AG08396 (cell line): Measurements from ENCODE around the gene MICU2.
A peak's percentile ranks its signal among the peaks of the same experiment; 100 is the strongest.

Experiments used
- DNase-seq: peaks from one replicate; pipeline ENCODE4 v3.0.0; 2012; ENCODE audit warnings: low spot score, mixed read lengths

MICU2 gene, protein sequence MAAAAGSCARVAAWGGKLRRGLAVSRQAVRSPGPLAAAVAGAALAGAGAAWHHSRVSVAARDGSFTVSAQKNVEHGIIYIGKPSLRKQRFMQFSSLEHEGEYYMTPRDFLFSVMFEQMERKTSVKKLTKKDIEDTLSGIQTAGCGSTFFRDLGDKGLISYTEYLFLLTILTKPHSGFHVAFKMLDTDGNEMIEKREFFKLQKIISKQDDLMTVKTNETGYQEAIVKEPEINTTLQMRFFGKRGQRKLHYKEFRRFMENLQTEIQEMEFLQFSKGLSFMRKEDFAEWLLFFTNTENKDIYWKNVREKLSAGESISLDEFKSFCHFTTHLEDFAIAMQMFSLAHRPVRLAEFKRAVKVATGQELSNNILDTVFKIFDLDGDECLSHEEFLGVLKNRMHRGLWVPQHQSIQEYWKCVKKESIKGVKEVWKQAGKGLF

GRCh38 chr13:21603531-21604448 is at the start of gene MICU2:
Gene MICU2, minus strand, starts transcription at chr13:21604170. Its CDS starts 22 bp downstream, at chr13:21604148.
- DNase-seq, result peak; percentile 95

GRCh38 chr13:21641629-21642028 is 37.7 kb upstream of the MICU2 start:
- no peak for DNase-seq

- no peak for DNase-seq
These were observed 35.6 kb upstream of the MICU2 start for GRCh38 chr13:21639561-21639960.

DNA sequence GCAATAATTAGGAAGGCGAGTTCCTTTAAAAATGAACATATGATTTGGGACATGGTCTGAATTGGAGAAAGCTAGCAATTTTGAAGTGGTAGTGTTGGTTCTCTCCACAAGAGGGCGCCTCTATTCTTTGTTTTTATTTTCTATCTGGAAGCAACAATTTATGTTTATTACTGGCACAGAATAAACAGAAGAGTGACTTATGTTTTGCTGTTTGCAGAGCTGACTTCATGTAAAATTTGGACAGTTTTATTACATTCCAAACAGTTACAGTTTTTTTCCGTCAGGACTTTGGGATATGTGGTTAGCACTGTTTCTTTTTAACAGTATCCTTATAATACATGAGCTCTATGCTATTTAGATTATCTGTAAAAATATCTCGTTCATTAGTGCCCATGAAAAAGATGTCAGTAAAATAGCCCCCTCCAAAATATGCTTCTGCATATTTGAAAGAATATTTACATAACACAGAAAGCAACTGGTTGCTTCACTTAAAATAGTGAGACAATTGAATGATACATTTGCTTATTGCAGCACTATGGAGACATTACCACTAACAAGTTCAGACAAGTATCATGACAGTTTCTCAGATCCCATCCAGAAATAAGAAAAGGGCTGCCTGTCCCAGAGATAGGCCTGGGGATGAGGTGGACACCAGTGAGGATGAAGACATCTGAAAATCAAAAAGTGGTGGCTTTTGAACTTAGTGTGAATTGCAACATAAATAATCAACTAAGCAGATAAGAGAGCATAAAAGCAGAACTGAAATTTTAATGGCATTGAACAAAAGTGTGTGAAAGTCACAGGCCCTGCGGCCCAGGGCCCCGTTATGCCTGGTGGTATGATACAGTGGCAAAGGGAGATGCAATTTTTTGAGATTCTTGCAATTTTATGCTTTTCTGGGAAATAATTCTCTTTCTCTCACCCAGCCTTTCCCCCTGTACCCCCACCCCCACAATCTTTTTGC is 34.6 kb upstream of the MICU2 start:
- peak; percentile 30 for DNase-seq

- peak; percentile 12 for DNase-seq
These were observed 33.3 kb upstream of the MICU2 start for GRCh38 chr13:21637296-21637695.

DNA sequence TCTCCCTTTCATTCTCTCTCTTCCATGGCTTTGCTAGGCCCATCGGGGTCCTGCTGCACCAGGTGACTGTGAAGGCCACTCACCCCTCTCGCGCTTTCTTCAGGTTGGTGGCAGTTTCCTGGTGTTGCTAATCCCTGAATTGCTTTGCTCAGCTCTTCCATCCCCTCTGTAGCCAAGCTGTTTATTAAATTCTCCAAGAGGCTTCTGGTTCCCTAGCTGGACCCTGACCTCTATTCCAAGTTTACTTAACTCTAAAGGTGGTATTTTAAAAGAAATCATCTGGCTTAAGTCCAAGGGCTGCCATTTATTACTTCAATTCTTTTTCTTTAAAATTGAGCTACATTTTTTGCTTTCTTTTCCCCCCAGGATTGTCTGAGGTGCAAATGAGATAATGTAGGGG is 32.7 kb upstream of the MICU2 start:
- DNase-seq, result no peak

DNA sequence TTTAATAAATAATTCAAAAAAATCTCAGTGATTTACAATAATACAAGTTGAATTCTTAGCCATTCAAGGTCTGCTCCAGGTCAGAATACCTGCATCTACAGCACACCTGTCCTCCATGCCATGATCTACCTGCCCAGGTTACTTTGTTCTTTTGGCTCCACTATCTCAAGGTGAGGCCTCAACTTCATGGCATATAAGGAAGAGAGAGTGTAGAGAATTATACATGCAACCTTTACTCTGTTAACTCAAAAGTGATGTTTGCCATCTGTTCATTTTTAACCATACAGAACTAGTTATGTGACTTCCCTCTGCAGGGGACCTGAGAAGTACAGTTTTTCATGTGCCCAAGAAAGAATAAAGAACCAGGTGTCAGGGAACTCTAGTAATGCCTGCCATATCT is 28.2 kb upstream of the MICU2 start:
- no peak for DNase-seq

GRCh38 chr13:21625366-21625765 is 21.4 kb upstream of the MICU2 start:
- DNase-seq, result peak; percentile 37

- no peak for DNase-seq
These were observed 16.9 kb upstream of the MICU2 start for GRCh38 chr13:21620861-21621260.

DNA sequence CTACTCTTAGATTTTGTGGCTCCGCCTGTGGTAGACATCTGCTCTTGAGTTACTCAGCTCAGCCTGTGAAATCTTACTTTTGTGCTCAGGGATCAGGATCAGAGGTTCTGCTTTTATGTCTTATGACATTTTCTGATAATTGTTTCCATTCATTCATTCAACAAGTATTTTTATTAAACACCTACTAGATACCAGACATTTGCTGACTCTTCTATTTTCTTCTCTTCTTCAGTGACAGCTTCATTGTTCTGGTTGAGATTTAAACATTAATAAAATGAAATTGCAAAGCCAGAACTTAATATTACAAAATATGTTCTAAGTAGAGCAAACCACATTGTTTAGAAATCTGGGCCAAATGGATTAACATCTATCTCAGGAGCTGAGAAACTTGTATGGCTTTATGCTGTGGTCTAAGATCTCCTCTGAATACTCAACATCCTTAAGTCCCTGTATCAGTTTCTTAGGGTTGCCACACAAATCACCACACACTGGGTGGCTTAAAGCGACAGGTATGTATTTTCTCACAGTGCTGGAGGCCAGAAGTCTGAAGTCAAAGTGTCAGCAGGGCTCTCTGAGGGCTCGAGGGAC is 15.8 kb upstream of the MICU2 start:
- DNase-seq, result no peak

GRCh38 chr13:21616880-21617279 is 12.9 kb upstream of the MICU2 start:
- DNase-seq, result no peak

DNA sequence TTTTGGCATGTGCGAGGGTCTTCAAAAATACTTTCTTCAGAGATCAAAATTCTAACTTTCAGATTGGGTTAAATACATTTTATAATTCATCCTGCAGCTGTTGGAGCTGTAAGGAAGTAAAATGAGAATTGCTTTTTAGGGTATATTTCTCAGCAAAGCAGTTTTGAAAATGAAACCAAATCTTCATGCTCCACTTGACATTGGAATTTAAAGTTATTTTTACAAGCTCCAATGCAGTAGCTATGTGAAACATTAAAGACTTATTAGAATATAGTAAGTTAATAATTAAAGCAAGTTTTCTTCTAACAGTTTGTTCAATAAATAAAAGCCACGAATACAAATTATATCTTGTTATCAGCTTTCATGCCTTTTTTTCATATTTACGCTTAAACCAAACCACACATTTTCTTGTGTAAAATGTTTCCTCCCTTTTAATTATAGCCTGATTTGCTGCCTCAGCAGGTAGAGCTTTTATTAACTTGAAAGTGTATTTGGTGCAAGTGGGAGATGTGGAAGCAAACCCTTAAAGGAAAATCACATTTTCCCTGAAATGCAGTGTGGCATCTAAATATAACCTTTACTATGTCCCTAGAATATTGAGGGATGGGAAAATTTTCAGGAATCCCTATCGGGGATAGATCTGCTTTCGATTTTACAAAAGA is 12.4 kb upstream of the MICU2 start:
- no peak for DNase-seq

GRCh38 chr13:21615427-21615826 is 11.5 kb upstream of the MICU2 start:
- DNase-seq, result no peak

DNA sequence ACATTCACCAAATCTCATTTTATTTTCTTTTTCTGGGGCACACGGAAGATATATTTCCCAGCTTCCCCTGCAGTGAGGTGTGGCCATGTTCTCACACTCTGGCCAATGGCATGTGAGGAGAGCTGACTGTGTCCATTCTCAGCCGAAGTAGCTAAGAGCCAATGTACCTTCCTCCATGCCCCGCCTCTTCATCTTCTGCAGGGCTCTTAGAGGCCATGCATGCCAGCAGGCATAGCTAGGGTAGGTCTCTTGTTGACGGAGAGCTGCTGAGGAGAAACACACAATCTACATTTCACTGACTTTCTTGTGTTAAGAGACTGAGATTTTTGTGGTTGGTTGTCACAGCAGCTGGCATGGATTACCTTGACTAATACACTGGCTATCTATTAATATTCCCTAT is 9.8 kb upstream of the MICU2 start:
- DNase-seq, result no peak

DNA sequence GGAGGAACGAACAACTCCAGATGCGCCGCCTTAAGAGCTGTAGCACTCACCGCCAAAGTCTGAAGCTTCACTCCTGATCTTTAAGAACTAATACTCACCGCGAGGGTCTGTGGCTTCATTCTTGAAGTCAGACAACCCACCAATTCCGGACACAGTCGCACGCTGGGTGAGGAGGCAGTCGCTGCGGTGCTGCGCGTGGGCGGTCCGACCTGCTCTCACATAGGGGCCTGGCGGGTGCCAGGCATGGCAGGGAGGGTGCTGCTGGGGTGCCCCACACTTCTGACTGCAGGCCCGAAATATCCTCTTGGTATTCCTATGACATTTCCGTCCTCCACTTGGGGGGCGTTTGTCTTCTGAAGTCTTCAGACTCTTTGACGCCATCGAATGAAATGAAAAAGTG is 7.4 kb upstream of the MICU2 start:
- no peak for DNase-seq

DNA sequence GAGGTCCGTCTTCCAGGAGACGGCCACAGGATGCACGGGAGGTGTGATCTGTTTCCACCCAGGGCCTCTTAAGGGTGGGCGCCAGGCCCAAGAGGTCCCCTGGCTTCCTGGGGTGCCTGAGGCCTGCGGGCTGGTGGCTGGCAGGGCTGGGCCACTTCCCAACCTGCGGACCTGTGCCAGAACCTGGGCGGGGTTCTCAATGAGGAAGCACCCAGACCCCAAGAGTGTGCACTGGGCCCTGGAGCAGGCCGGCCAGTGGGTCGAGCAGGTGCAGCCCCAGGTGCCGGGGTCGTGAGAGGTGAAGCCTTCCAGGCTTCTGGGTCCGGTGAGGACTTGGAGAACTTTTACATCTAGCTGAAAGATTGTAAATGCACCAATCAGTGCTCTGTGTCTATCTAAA is 6.7 kb upstream of the MICU2 start:
- DNase-seq, result no peak

GRCh38 chr13:21608961-21609360 is 5.0 kb upstream of the MICU2 start:
- no peak for DNase-seq

GRCh38 chr13:21606796-21607195 is 2.8 kb upstream of the MICU2 start:
- no peak for DNase-seq

- no peak for DNase-seq
These were observed 2.3 kb upstream of the MICU2 start for GRCh38 chr13:21606251-21606650.

- DNase-seq, result no peak
These were observed 7.2 kb downstream of the MICU2 start for GRCh38 chr13:21596722-21597121.

DNA sequence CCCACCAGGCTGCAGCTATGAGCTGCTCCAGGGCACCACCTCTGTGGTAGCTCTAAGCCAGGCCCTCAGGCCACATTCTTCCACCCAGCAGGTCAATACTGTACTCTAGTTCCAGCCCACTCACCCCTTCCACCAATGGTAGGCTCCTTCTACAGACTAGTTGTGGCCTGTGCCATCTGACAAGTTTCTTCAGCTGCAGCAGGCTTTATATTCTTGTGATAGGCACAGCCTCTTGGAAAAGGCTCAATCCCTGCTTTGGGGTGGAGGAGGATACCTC is 8.5 kb downstream of the MICU2 start:
- DNase-seq, result no peak
